ENCODE data around the gene CBX5. TPM values are rescaled to one million over a fixed set of nuclear protein-coding genes. Genes with fewer than 3 reads are reported as not detected.

The CBX5 gene
- total RNA-seq, 1 donor from 2014 or later, result 26.6 TPM

Other genes with a start within 250 kb of the CBX5 start
- not detected in 2 replicates for gene HOXC5, start 247.1 kb downstream of the CBX5 start, total RNA-seq
- not detected in 2 replicates for gene HOXC4, start 226.3 kb downstream of the CBX5 start, total RNA-seq
- gene SMUG1, start 91.1 kb downstream of the CBX5 start, total RNA-seq, result 15.7 and 21.2 TPM in 2 replicates
- gene HNRNPA1, start 604 bp upstream of the CBX5 start, total RNA-seq, result 239 and 374 TPM in 2 replicates
- not detected in 2 replicates for gene NFE2, start 20.9 kb upstream of the CBX5 start, total RNA-seq
- 75.0 and 78.2 TPM in 2 replicates for gene COPZ1, start 45.0 kb upstream of the CBX5 start, total RNA-seq
- gene GPR84, start 84.4 kb upstream of the CBX5 start, total RNA-seq, result under 0.01 TPM in 1 of 2 replicates, not detected in the other
- gene ZNF385A, start 104.6 kb upstream of the CBX5 start, total RNA-seq, result 0.65 and 0.99 TPM in 2 replicates
- 257 and 294 TPM in 2 replicates for gene ITGA5, start 139.1 kb upstream of the CBX5 start, total RNA-seq
- gene GTSF1, start 193.5 kb upstream of the CBX5 start, total RNA-seq, result not detected in 2 replicates
- under 0.01 TPM in 1 of 2 replicates, not detected in the other for gene NCKAP1L, start 217.6 kb upstream of the CBX5 start, total RNA-seq

Data from lung microvascular endothelial cell (primary cell).